ENCODE measurements around the gene FAF2.
A peak's percentile ranks its signal among the peaks of the same experiment; 100 is the strongest.

FAF2 gene

DNA sequence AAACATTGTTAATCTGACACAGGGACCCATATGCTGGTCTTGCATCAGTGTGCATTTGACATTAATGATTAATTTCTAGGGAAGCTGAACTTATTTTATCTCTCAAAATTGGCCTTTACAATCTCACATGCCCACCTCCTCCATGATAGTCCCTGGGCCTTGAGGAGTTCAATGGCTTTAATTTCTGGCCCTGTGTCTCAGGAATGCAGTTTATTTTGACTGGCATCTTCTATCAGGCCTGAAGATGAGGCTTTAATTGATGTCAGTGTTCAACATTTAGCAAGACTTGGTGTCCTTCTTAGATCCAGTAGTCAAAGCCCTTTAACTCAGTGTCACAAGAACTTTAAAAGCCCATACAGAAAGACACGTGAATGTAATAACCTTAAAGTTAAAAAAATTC is 21.3 kb upstream of the FAF2 start:
- Histone ChIP-seq H4K8ac (ENCODE audit: low read length) (no peak overlapping the region), H2BK15ac (ENCODE audit: low read depth, poor library complexity, severe bottlenecking) (no peak overlapping the region), H2BK12ac (ENCODE audit: low read length in 2 of 2) (no peak overlapping the region), H2BK5ac (ENCODE audit: low read depth, low read length, poor library complexity, severe bottlenecking) (no peak overlapping the region), H2AK5ac (ENCODE audit: low read length, severe bottlenecking) (no peak overlapping the region), H3K18ac (ENCODE audit: low read depth in 1 of 2, low read length in 2 of 2) (no peak overlapping the region), H3K4me1 (ENCODE audit: control insufficient read depth, insufficient read depth, low read depth, low read length) (peaks cover under 1% of the 10 kb centered on the region), H3K79me1 (replicated peaks; ENCODE audit: low read length, poor library complexity, severe bottlenecking) (no peaks in the 10 kb centered on the region), H3K14ac (ENCODE audit: low read length in 2 of 2) (no peak overlapping the region), H3K9ac (ENCODE audit: low read length) (no peak overlapping the region), H3K4me2 (ENCODE audit: low read length, poor library complexity, severe bottlenecking) (no peak overlapping the region), H3K9me3 (ENCODE audit: control insufficient read depth, low read length) (no peaks in the 10 kb centered on the region), H2BK120ac (ENCODE audit: low read depth, low read length) (no peak overlapping the region), H3K36me3 (ENCODE audit: control insufficient read depth in 1 of 2, insufficient read depth in 2 of 2, low read depth in 1 of 2, low read length in 2 of 2) (no peaks in the 10 kb centered on the region), H2AFZ (ENCODE audit: low read depth, low read length) (no peak overlapping the region), H3K27me3 (ENCODE audit: control insufficient read depth in 1 of 2, insufficient read depth in 1 of 2, low read length in 2 of 2) (peaks cover 0 to 4% of the 10 kb centered on the region in 2 experiments), H3K23ac (ENCODE audit: low read length in 2 of 2) (no peak overlapping the region), H3K27ac (ENCODE audit: low read length, poor library complexity, severe bottlenecking) (no peak overlapping the region), H4K91ac (ENCODE audit: low read length) (no peak overlapping the region), H3K4ac (ENCODE audit: low read depth in 1 of 2, low read length in 2 of 2) (no peak overlapping the region), H3K4me3 (ENCODE audit: insufficient read depth in 1 of 2, low read depth in 1 of 2, low read length in 2 of 2) (no peak overlapping the region)
- no peak for DNase-seq
- WGBS = 86% methylated on average over 1 of the region's 1 CpG

DNA sequence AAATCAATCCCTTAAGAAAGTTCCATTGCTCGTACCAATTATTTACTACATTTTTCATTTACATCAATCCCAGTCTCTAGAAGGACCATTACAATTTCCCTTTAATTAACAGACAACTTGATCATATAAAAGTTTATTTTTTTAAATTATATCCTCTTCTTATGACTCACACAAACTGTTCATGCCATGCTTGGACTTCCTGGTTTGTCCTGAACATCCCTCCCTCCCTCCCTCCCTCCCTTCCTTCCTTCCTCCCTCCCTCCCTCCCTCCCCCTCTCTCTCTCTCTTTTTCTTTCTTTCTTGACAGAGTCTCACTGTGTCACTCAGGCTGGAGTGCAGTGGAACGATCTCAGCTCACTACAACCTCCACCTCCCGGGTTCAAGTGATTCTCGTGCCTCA is 20.2 kb upstream of the FAF2 start:
- Histone ChIP-seq H3K9ac (ENCODE audit: low read length) (no peak overlapping the region), H3K27ac (ENCODE audit: low read length, poor library complexity, severe bottlenecking) (no peak overlapping the region), H2BK120ac (ENCODE audit: low read depth, low read length) (no peak overlapping the region), H2AK5ac (ENCODE audit: low read length, severe bottlenecking) (no peak overlapping the region), H3K18ac (ENCODE audit: low read depth in 1 of 2, low read length in 2 of 2) (no peak overlapping the region), H3K14ac (ENCODE audit: low read length in 2 of 2) (no peak overlapping the region), H2BK12ac (ENCODE audit: low read length in 2 of 2) (no peak overlapping the region), H2BK15ac (ENCODE audit: low read depth, poor library complexity, severe bottlenecking) (no peak overlapping the region), H3K4ac (ENCODE audit: low read depth in 1 of 2, low read length in 2 of 2) (no peak overlapping the region), H3K36me3 (ENCODE audit: control insufficient read depth in 1 of 2, insufficient read depth in 2 of 2, low read depth in 1 of 2, low read length in 2 of 2) (no peaks in the 10 kb centered on the region), H3K9me3 (ENCODE audit: control insufficient read depth, low read length) (no peaks in the 10 kb centered on the region), H3K4me3 (ENCODE audit: insufficient read depth in 1 of 2, low read depth in 1 of 2, low read length in 2 of 2) (no peak overlapping the region), H3K79me1 (replicated peaks; ENCODE audit: low read length, poor library complexity, severe bottlenecking) (no peaks in the 10 kb centered on the region), H2BK5ac (ENCODE audit: low read depth, low read length, poor library complexity, severe bottlenecking) (no peak overlapping the region), H3K4me1 (ENCODE audit: control insufficient read depth, insufficient read depth, low read depth, low read length) (peaks cover 3% of the 10 kb centered on the region), H3K23ac (ENCODE audit: low read length in 2 of 2) (no peak overlapping the region), H4K8ac (ENCODE audit: low read length) (no peak overlapping the region), H3K27me3 (ENCODE audit: control insufficient read depth in 1 of 2, insufficient read depth in 1 of 2, low read length in 2 of 2) (peaks cover 0 to 9% of the 10 kb centered on the region in 2 experiments), H3K4me2 (ENCODE audit: low read length, poor library complexity, severe bottlenecking) (no peak overlapping the region), H2AFZ (ENCODE audit: low read depth, low read length) (no peak overlapping the region), H4K91ac (ENCODE audit: low read length) (no peak overlapping the region)
- WGBS = 84% methylated on average over 4 of the region's 4 CpGs
- no peak for DNase-seq

DNA sequence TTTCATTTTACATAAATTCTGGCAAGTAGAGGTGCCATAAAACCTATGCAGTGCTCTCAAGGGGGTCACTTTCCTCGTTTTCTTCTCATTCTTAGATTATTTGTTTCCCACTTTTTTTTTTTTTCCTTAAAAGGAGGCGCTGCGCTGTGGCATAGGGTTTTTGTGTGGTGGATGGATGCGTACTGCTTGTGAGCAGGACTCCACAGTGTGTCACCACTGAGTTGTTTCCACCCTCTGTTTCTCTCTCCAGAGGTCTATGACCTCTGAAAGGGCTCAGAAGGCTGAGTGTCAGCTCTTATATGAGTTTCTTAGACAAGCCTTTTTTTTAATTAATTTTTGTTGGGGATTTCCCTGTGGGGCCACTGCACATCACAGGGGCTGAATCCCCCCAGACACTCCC is 18.2 kb upstream of the FAF2 start:
- H3K4me2 ChIP-seq (ENCODE audit: low read length, poor library complexity, severe bottlenecking) = no peak overlapping the region
- H2BK15ac ChIP-seq (ENCODE audit: low read depth, poor library complexity, severe bottlenecking) = no peak overlapping the region
- no peak overlapping the region for H3K9ac ChIP-seq (ENCODE audit: low read length)
- H3K27ac ChIP-seq (ENCODE audit: low read length, poor library complexity, severe bottlenecking) = no peak overlapping the region
- no peak overlapping the region for H3K23ac ChIP-seq (ENCODE audit: low read length in 2 of 2)
- H3K18ac ChIP-seq (ENCODE audit: low read depth in 1 of 2, low read length in 2 of 2) = no peak overlapping the region
- H3K4ac ChIP-seq (ENCODE audit: low read depth in 1 of 2, low read length in 2 of 2) = no peak overlapping the region
- no peak overlapping the region for H2AFZ ChIP-seq (ENCODE audit: low read depth, low read length)
- H3K79me1 ChIP-seq (replicated peaks; ENCODE audit: low read length, poor library complexity, severe bottlenecking) = no peaks in the 10 kb centered on the region
- H4K91ac ChIP-seq (ENCODE audit: low read length) = no peak overlapping the region
- WGBS = 64% methylated on average over 4 of the region's 4 CpGs
- no peak overlapping the region for H2BK120ac ChIP-seq (ENCODE audit: low read depth, low read length)
- H3K4me1 ChIP-seq (ENCODE audit: control insufficient read depth, insufficient read depth, low read depth, low read length) = peaks cover 3% of the 10 kb centered on the region
- H4K8ac ChIP-seq (ENCODE audit: low read length) = no peak overlapping the region
- peaks cover 0 to 9% of the 10 kb centered on the region in 2 experiments for H3K27me3 ChIP-seq (ENCODE audit: control insufficient read depth in 1 of 2, insufficient read depth in 1 of 2, low read length in 2 of 2)
- H2BK12ac ChIP-seq (ENCODE audit: low read length in 2 of 2) = no peak overlapping the region
- H3K9me3 ChIP-seq (ENCODE audit: control insufficient read depth, low read length) = no peaks in the 10 kb centered on the region
- no peak overlapping the region for H3K14ac ChIP-seq (ENCODE audit: low read length in 2 of 2)
- H3K4me3 ChIP-seq (ENCODE audit: insufficient read depth in 1 of 2, low read depth in 1 of 2, low read length in 2 of 2) = no peak overlapping the region
- peak; percentile 45 for DNase-seq
- no peaks in the 10 kb centered on the region for H3K36me3 ChIP-seq (ENCODE audit: control insufficient read depth in 1 of 2, insufficient read depth in 2 of 2, low read depth in 1 of 2, low read length in 2 of 2)
- H2BK5ac ChIP-seq (ENCODE audit: low read depth, low read length, poor library complexity, severe bottlenecking) = no peak overlapping the region
- no peak overlapping the region for H2AK5ac ChIP-seq (ENCODE audit: low read length, severe bottlenecking)

DNA sequence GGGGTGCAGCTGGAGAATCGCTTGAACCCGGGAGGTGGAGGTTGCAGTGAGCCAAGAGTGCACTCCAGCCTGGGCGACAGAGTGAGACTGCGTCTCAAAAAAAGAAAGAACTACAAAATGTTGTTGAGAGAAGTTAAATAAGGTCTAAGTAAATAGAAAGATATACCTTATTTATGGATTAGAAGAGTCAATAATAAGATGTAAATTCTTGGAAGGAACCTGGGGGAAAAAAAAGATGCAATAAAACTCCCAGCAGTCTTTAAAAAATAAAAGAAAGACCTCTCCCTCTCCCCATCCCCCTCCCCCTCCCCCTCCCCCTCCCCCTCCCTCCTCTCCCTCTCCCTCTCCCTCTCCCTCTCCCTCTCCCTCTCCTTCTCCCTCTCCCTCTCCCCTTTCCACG is 15.5 kb upstream of the FAF2 start:
- Histone ChIP-seq H4K91ac (ENCODE audit: low read length) (no peak overlapping the region), H2AFZ (ENCODE audit: low read depth, low read length) (no peak overlapping the region), H2BK5ac (ENCODE audit: low read depth, low read length, poor library complexity, severe bottlenecking) (no peak overlapping the region), H4K8ac (ENCODE audit: low read length) (no peak overlapping the region), H2BK15ac (ENCODE audit: low read depth, poor library complexity, severe bottlenecking) (no peak overlapping the region), H2BK12ac (ENCODE audit: low read length in 2 of 2) (no peak overlapping the region), H3K18ac (ENCODE audit: low read depth in 1 of 2, low read length in 2 of 2) (no peak overlapping the region), H3K14ac (ENCODE audit: low read length in 2 of 2) (no peak overlapping the region), H3K4ac (ENCODE audit: low read depth in 1 of 2, low read length in 2 of 2) (no peak overlapping the region), H3K9ac (ENCODE audit: low read length) (no peak overlapping the region), H2AK5ac (ENCODE audit: low read length, severe bottlenecking) (no peak overlapping the region), H3K27me3 (ENCODE audit: control insufficient read depth in 1 of 2, insufficient read depth in 1 of 2, low read length in 2 of 2) (peaks cover 0 to 9% of the 10 kb centered on the region in 2 experiments), H3K4me1 (ENCODE audit: control insufficient read depth, insufficient read depth, low read depth, low read length) (peaks cover 9% of the 10 kb centered on the region), H3K9me3 (ENCODE audit: control insufficient read depth, low read length) (no peaks in the 10 kb centered on the region), H3K23ac (ENCODE audit: low read length in 2 of 2) (no peak overlapping the region), H2BK120ac (ENCODE audit: low read depth, low read length) (no peak overlapping the region), H3K36me3 (ENCODE audit: control insufficient read depth in 1 of 2, insufficient read depth in 2 of 2, low read depth in 1 of 2, low read length in 2 of 2) (no peaks in the 10 kb centered on the region), H3K4me2 (ENCODE audit: low read length, poor library complexity, severe bottlenecking) (no peak overlapping the region), H3K4me3 (ENCODE audit: insufficient read depth in 1 of 2, low read depth in 1 of 2, low read length in 2 of 2) (no peak overlapping the region), H3K27ac (ENCODE audit: low read length, poor library complexity, severe bottlenecking) (no peak overlapping the region), H3K79me1 (replicated peaks; ENCODE audit: low read length, poor library complexity, severe bottlenecking) (no peaks in the 10 kb centered on the region)
- 100% methylated on average over 4 of the region's 5 CpGs for WGBS
- no peak for DNase-seq
